ENCODE data around the gene GABRR3.

DNA sequence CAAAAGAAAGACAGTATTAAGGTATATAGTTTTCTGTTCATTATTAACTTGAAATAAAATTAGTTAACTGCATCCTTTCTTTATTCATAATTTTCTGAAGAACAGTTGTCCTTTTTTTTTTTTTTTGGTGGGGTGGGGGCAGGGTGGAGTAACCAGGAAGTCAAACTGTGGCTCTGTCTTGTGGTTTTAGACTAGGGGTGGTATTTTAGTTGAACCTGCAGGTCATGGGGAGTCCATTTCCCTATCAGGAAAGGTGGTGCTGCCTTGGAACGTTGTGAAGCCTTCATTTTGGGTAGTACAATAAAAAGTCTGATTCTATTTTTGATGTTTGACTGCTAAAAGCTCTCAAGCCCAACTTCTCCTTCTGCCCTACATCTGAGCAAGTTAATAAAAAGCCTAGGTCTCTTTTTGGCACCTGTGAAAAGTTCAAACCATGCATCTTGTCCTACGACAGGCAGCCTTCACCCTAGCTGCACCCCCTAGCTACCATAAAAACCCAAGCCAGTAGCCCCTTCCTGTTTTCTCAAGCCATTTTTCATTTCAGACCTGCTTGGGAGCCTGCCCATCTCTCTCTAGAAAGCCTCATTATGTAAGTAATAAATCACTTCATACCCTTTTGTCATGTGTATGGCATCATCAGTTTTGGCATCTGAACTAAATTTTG lies 31.7 kb downstream of the GABRR3 start:
- TF ChIP-seq EP300 (IDR thresholded peaks at IDR 0.05) (no peak), POLR2A (IDR thresholded peaks at IDR 0.05) (no peak)
- TF ChIP-seq, protein P1, sequence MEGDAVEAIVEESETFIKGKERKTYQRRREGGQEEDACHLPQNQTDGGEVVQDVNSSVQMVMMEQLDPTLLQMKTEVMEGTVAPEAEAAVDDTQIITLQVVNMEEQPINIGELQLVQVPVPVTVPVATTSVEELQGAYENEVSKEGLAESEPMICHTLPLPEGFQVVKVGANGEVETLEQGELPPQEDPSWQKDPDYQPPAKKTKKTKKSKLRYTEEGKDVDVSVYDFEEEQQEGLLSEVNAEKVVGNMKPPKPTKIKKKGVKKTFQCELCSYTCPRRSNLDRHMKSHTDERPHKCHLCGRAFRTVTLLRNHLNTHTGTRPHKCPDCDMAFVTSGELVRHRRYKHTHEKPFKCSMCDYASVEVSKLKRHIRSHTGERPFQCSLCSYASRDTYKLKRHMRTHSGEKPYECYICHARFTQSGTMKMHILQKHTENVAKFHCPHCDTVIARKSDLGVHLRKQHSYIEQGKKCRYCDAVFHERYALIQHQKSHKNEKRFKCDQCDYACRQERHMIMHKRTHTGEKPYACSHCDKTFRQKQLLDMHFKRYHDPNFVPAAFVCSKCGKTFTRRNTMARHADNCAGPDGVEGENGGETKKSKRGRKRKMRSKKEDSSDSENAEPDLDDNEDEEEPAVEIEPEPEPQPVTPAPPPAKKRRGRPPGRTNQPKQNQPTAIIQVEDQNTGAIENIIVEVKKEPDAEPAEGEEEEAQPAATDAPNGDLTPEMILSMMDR (IDR thresholded peaks at IDR 0.05) = no peak
